Mucosa of rectum (tissue), 2 donors: Measurements from ENCODE around the gene MVB12B.
"Not testable (repeated sequence)": the region's sequence is repeated elsewhere in the genome, so short reads cannot be mapped to it uniquely, and the experiment has no call there.

Experiments used
- H3K27ac ChIP-seq, 2 donors: one replicate each; pipeline ENCODE4 v1.7.0; 2013; ENCODE audit warnings: inconsistent platforms in 2 of 2, low read depth in 2 of 2, low read length in 2 of 2
- H3K27me3 ChIP-seq, 2 donors: one replicate each; pipeline ENCODE4 v1.7.0; 2013; ENCODE audit warnings: low read length in 2 of 2; ENCODE audit not compliant: control insufficient read depth in 2 of 2, insufficient read depth in 2 of 2
- H3K36me3 ChIP-seq, 2 donors: one replicate each; pipeline ENCODE4 v1.7.0; 2013; ENCODE audit warnings: low read length in 2 of 2; ENCODE audit not compliant: control insufficient read depth in 2 of 2, insufficient read depth in 2 of 2
- H3K4me1 ChIP-seq, 2 donors: one replicate each; pipeline ENCODE4 v1.7.0; 2013; ENCODE audit warnings: low read length in 2 of 2, mild to moderate bottlenecking in 1 of 2; ENCODE audit not compliant: control insufficient read depth in 2 of 2, insufficient read depth in 2 of 2
- H3K4me3 ChIP-seq, 2 donors: one replicate each; pipeline ENCODE4 v1.7.0; 2013; ENCODE audit warnings: low read length in 2 of 2
- H3K9ac ChIP-seq, 2 donors: one replicate each; pipeline ENCODE4 v1.7.0; 2013; ENCODE audit warnings: low read length in 2 of 2, low read depth in 1 of 2, mild to moderate bottlenecking in 1 of 2
- H3K9me3 ChIP-seq, 2 donors: one replicate each; pipeline ENCODE4 v1.7.0; 2013; ENCODE audit warnings: low read length in 2 of 2; ENCODE audit not compliant: control insufficient read depth in 2 of 2
- donor health status: healthy.
- donor health status: Normal muscosa, but diverticular disease.

MVB12B gene

DNA sequence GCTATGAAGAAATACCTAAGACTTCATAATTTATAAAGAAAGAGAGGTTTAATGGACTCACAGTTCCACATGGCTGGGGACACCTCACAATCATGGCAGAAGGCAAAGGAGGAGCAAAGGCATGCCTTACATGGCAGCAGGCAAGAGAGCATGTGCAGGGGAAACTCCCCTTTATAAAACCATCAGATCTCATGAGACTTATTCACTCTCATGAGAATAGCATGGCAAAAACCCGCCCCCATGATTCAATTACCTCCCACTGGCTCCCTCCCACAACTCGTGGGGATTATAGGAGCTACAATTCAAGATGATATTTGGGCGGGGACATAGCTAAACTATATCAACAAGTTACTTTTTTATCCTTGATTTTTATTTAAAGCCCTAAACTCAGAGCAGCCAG lies 150.8 kb downstream of the MVB12B start:
- H3K9ac ChIP-seq, H3K27me3 ChIP-seq, H3K27ac ChIP-seq, H3K4me1 ChIP-seq, H3K4me3 ChIP-seq, H3K9me3 ChIP-seq, H3K36me3 ChIP-seq: not testable (repeated sequence)

- Histone ChIP-seq H3K27me3 (no peaks in the 10 kb centered on the region), H3K9me3 (no peaks in the 10 kb centered on the region), H3K27ac (no peak overlapping the region), H3K9ac (no peak overlapping the region), H3K4me3 (no peak overlapping the region), H3K36me3 (peaks cover 7 to 10% of the 10 kb centered on the region in 2 donors), H3K4me1 (peaks cover 0 to 2% of the 10 kb centered on the region in 2 donors)
Observed at GRCh38 chr9:126478216-126478981, 151.8 kb downstream of the MVB12B start.

DNA sequence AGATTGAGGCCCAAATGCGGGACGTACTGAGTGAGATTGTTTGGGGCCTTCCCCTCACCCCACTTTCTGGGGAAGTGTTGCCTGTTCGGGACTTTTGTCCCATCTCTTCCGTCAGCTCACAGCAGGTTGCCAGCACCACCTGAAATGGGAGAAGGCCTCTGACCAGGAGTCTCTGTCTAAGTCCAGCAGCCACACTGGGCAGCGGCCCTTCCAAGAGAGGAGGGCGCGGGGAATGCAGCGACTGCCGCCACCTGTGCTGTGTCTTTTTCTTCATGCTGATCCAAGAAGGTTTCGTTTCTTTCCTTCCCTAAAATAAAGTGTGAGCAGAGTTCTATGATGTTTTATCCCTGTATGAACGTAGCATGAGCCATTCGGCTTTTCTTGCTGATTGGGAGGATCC lies 152.9 kb downstream of the MVB12B start:
- Histone ChIP-seq H3K4me3 (no peak overlapping the region), H3K4me1 (no peaks in the 10 kb centered on the region), H3K36me3 (peaks cover 7 to 16% of the 10 kb centered on the region in 2 donors), H3K9me3 (no peaks in the 10 kb centered on the region), H3K27me3 (no peaks in the 10 kb centered on the region), H3K27ac (no peak overlapping the region), H3K9ac (no peak overlapping the region)

GRCh38 chr9:126480813-126481212 lies 154.2 kb downstream of the MVB12B start:
- no peak overlapping the region for H3K27ac ChIP-seq
- H3K4me1 ChIP-seq, result no peaks in the 10 kb centered on the region
- H3K4me3 ChIP-seq, result no peak overlapping the region
- no peak overlapping the region for H3K9ac ChIP-seq
- peaks cover 7 to 16% of the 10 kb centered on the region in 2 donors for H3K36me3 ChIP-seq
- no peaks in the 10 kb centered on the region for H3K9me3 ChIP-seq
- no peaks in the 10 kb centered on the region for H3K27me3 ChIP-seq

DNA sequence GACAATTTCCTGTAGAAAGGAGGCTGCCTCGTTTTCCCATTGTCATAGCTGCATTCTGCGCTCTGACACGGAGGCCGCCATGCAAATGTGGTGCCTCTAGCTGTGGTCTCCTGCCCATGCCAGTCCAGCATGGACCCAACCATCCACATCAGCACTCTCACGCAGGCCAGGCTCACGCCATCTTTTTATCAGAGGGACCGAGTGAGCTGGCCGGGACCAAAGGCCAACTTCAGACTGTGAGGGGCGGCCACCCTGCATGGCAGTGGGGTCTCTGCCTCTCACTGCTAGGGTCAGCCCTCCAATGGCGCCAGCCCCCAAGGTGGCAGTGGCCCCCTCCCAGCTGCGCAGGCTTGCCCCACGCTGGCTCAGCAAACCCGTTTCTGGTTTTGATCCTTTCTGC lies 155.2 kb downstream of the MVB12B start:
- Histone ChIP-seq H3K9ac (no peak overlapping the region), H3K36me3 (peaks cover 7 to 18% of the 10 kb centered on the region in 2 donors), H3K27ac (no peak overlapping the region), H3K4me3 (no peak overlapping the region), H3K4me1 (no peaks in the 10 kb centered on the region), H3K27me3 (no peaks in the 10 kb centered on the region), H3K9me3 (no peaks in the 10 kb centered on the region)

GRCh38 chr9:126482361-126483044 lies 155.9 kb downstream of the MVB12B start:
- no peaks in the 10 kb centered on the region for H3K9me3 ChIP-seq
- H3K27me3 ChIP-seq, result no peaks in the 10 kb centered on the region
- H3K27ac ChIP-seq, result no peak overlapping the region
- H3K36me3 ChIP-seq, result peaks cover 7 to 18% of the 10 kb centered on the region in 2 donors
- no peak overlapping the region for H3K9ac ChIP-seq
- H3K4me1 ChIP-seq, result no peaks in the 10 kb centered on the region
- no peak overlapping the region for H3K4me3 ChIP-seq

- H3K27ac ChIP-seq, result no peak overlapping the region
- no peak overlapping the region for H3K9ac ChIP-seq
- peaks cover 7 to 18% of the 10 kb centered on the region in 2 donors for H3K36me3 ChIP-seq
Observed at GRCh38 chr9:126483468-126484073, 156.9 kb downstream of the MVB12B start.

GRCh38 chr9:126485662-126486061 lies 159.0 kb downstream of the MVB12B start:
- Histone ChIP-seq H3K4me1 (no peaks in the 10 kb centered on the region), H3K9me3 (no peaks in the 10 kb centered on the region), H3K27me3 (no peaks in the 10 kb centered on the region), H3K4me3 (no peak overlapping the region), H3K9ac (no peak overlapping the region), H3K27ac (no peak overlapping the region), H3K36me3 (peaks cover 7 to 18% of the 10 kb centered on the region in 2 donors)

More at GRCh38 chr9:126483468-126484073, 156.9 kb downstream of the MVB12B start:
- Histone ChIP-seq H3K4me3 (no peak overlapping the region), H3K4me1 (no peaks in the 10 kb centered on the region), H3K27me3 (no peaks in the 10 kb centered on the region), H3K9me3 (no peaks in the 10 kb centered on the region)

DNA sequence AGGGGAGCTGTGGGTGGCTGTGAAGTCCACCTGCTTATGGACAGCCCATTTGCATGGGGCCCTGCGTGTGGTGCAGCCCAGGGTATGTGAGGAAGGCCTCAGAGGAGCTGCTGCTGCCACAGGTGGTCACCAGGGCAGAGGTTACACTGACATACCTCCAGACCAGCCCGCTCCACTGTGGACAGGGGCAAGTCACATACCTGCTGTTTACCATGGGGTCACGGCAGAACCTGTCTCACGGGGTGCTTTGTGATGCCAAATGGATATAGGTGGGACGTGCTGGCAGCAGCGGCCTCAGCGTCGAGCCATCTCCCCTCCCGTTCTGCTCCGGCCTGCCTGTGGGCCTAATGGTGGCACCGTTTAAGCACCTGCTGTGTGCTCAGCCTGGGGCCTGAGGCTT lies 159.6 kb downstream of the MVB12B start:
- Histone ChIP-seq H3K9me3 (no peaks in the 10 kb centered on the region), H3K9ac (no peak overlapping the region), H3K4me3 (no peak overlapping the region), H3K27me3 (no peaks in the 10 kb centered on the region), H3K36me3 (peaks cover 7 to 18% of the 10 kb centered on the region in 2 donors), H3K27ac (no peak overlapping the region), H3K4me1 (no peaks in the 10 kb centered on the region)

DNA sequence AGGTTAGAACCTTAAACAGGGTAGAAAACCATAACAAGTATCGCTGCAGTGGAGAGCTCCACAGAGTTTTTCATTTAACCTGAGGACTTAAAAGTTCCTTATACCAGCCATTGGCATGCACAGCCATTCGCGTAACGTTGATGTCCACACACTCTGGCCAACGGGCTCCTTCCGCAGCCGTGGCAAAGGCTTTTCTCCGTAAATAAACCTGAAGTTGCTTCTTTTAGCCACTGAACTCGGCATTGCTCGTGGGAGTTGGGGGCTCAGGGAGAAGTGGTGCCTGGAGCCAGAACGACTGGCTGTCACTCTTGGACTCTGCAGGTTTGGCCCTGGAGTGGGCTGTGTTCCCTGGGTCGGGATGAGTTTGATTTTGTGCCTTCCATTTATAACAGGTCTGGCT lies 161.2 kb downstream of the MVB12B start:
- H3K27ac ChIP-seq, result no peak overlapping the region
- no peaks in the 10 kb centered on the region for H3K27me3 ChIP-seq
- no peak overlapping the region for H3K4me3 ChIP-seq
- H3K4me1 ChIP-seq, result no peaks in the 10 kb centered on the region
- no peaks in the 10 kb centered on the region for H3K9me3 ChIP-seq
- no peak overlapping the region for H3K9ac ChIP-seq
- H3K36me3 ChIP-seq, result peaks cover 3 to 13% of the 10 kb centered on the region in 2 donors
